ENCODE measurements around the gene SAFB. TPM values are rescaled to one million over a fixed set of nuclear protein-coding genes. Genes with fewer than 3 reads are reported as not detected.
A peak's percentile ranks its signal among the peaks of the same experiment; 100 is the strongest.
"Not testable (repeated sequence)": the region's sequence is repeated elsewhere in the genome, so short reads cannot be mapped to it uniquely, and the experiment has no call there.

The SAFB gene
- total RNA-seq, 1 donor from 2014 or later, result 115 TPM

DNA sequence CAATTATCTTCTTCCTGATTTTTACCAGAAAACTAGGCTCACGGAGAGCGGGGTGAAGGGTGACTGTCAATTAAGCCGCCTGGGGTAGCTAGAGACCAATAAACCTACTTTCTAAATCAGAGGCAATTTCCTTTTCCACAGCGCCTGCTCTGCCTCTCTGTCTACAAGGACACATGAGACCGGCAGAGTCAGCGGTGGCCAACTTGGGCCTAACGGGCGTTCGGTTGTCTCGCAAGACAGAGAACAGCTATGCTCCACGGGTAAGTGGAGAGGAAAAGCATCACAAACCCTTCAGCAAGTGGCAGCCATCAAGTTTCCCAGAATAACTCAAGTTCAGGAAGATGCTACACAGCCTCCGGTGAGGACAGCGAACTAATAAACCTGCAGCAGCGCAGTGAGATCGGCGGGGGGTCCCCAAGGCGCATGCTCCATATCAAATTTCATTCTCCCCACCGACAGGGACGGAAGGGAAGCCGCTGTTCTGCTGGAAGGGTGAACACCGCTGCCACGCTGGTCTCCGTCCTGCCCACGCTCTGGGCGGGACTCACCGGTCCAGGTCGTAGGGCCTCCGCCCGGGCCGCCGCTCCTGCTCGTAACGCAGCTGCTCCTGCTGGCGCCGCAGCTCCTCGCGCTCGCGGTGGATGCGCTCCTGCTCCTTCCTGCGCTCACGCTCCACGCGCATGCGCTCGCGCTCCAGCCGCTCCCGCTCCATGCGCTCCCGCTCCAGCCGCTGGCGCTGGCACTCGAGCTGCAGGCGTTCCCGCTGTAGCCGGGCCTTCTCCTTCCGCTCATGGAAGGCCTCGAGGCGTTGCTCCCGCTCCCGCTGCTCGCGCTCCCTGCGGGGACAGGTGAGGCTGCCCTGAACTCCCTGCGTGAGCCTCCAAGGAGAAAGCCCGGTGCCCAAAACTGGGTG, 29.3 kb upstream of the SAFB start:
- intact Hi-C loops (cut with DNase I), result no loop called here
- ATAC-seq (no peak), DNase-seq (ENCODE audit: low spot score) (no peak)

DNA sequence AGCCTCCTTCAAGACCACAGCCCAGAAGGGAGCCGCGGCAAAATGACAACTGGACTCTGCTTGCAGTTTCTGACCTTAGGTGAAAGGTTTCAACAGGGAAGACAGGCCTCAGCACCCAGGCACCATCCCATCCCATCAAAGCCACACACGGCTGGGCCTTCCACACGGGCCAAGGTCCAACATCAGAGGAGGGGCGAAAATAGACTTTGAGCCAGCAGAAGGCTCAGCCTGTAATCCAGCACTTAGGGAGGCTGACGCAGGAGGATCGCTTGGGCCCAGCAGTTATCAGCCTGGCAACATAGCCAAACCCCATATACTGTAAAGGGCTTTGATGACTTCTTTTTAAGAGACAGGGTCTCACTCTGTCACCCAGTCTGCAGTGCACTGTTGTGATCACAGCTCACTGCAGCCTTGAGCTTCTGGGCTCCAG, 28.3 kb upstream of the SAFB start:
- DNase-seq (ENCODE audit: low spot score) (no peak), ATAC-seq (no peak)
- intact Hi-C loops (cut with DNase I), result no loop called here

DNA sequence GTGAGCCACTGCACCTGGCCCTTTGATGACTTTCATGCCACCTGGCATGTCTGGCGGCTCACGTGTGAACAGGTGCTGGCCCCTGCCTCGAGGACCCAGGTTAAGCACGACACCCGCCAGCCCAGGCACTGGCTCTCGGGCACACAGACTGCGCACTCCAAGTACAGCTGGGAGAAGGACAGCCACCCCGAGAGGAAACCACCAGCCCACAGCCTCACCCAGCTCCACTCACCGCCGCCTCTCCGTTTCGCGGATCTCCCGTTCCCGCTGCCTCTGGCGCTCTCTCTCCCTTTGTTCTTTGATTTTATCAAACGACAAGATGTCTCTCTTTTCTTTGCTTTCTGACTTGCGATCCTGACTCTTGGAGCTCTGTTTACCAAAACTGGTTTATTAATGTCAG, 27.8 kb upstream of the SAFB start:
- DNase-seq (ENCODE audit: low spot score), result no peak
- ATAC-seq, result no peak
- intact Hi-C loops (cut with DNase I), result no loop called here

DNA sequence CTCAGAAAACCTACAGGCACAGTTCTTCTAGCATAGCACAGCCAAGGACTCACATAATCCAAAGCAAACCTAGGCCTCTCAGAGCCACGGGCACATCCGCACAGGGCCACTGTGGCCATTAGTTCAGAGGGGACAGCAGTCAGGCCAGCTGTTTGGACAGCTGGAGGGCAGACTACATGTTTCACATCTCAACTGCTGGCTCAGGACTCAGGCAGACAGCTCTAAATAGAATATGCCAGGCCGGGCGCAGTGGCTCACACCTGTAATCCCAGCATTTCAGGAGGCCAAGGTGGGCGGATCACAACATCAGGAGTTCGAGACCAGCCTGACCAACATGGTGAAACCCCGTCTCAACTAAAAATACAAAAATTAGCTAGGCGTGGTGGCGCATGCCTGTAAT, 27.1 kb upstream of the SAFB start:
- DNase-seq (ENCODE audit: low spot score) (no peak), ATAC-seq (no peak)
- intact Hi-C loops (cut with DNase I), result no loop called here

DNA sequence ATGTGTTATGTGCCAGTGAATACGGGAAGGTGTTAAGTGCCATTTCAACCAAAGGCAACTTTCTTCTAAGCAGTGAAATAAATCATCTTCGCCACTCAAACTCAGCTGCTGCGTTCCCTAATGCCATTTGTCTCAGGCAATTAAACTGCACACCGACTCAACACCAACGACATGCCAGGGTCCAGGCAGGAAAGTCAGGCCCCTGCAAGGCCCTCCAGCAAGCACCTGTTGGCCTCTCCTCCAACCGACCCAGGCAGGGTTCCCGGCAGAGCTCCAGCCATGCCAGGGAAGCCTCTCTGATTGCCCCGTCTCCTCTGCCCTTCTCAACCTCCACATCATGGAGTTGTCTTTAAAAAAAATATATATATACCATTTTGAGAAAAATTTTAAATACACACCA, 22.1 kb upstream of the SAFB start:
- ATAC-seq (no peak), DNase-seq (ENCODE audit: low spot score) (no peak)
- intact Hi-C loops (cut with DNase I), result no loop called here

DNA sequence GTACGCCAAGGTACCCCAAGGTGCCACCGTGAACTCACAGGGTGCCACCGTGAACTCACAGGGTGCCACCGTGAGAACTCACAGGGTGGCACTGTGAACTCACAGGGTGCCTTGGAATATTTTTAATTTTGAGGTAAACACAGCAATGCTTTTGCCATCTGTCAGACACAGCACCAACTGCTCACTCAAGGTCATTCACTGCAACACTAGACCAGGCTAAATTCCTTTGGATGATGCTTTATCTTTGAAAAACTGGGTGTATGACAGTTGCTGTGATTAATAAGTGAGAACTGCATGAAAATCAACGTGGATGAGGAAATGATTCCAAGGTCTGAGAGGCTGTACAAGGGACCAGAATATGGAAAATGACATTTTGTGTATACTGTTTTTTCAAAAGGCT, 19.3 kb upstream of the SAFB start:
- no peak for ATAC-seq
- intact Hi-C loops (cut with DNase I), result no loop called here
- no peak for DNase-seq (ENCODE audit: low spot score)

DNA sequence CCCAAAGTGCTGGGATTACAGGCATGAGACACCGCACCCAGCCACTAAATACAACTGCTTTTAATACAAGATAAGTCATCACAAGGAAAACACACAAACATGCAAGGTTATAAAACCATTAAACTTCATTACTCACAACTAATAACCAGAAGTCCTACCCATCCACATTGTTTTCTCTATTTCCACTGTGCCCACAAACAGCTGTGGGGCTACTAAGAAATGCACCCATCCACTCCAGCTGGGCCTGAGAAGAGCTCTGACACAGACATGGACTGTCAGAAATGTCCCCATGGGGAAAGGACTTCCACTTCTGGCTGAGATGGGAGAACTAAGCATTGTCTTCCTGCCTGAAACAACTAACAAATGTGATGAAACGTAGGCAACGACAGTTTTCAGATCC, 17.5 kb upstream of the SAFB start:
- intact Hi-C loops (cut with DNase I), result no loop called here
- ATAC-seq, result no peak
- no peak for DNase-seq (ENCODE audit: low spot score)

DNA sequence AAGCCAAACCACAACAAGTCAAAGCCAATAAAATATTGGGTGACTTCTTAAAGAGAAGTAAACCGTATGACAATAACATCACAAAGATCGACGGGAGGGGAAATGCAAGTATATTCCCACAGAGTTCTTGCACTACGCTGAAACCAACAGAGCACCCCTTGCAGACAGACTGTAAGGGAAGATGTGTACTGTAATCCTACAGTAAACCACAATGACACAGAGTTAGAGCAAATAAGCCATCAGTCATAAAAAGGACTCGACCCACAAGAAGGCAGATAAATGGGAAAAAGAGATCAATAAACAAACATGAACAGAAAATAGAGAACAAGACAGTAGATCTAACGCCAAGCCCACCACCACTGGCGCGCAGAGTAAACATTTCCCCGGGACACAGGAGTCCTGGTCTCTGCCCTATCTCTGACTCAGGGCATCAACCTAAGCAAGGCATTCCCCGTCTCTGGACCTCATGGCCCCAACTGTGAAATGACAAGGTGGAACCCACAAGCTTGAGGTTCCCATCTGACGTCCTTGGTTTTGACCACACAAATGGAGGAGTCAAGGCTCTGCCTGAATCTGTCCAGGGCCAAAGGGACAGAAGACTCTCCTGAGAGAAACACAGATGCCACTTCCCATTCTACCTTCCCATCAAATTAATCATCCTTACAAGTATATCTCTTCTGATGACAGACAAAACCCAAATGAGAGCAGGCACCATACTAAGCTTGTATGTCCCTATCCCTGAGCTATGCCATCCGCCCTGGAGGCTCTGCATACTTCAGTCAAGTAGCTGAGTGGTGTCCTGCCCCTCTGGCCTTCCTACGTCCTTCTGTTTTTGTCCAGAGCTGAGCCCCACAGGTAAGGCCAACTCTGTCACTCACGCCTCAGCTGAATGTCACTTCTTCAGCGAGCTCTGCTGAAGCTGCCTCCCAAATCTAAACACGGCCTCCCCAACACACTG, 15.3 kb upstream of the SAFB start:
- intact Hi-C loops (cut with DNase I), result no loop called here
- ATAC-seq, result no peak
- DNase-seq (ENCODE audit: low spot score), result no peak

DNA sequence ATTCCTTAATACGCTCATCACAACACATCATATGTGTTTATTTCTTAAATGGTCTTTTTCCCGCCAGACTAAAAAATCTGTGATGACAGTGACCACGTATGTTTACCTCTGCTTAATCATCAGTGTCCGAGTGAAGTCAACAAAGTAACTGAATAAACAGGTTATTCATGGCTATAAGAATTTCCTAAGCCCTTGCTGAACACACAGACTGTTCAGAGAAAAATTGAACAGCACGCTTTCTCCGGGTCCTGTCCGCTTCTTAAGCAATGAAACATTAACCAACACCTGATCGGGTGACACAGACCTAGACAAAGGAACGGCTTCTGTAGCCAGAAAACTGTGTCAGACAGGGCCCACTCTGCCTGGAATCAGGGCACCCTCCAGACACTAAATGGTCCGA, 14.6 kb upstream of the SAFB start:
- intact Hi-C loops (cut with DNase I), result no loop called here
- DNase-seq (ENCODE audit: low spot score) (no peak), ATAC-seq (no peak)

DNA sequence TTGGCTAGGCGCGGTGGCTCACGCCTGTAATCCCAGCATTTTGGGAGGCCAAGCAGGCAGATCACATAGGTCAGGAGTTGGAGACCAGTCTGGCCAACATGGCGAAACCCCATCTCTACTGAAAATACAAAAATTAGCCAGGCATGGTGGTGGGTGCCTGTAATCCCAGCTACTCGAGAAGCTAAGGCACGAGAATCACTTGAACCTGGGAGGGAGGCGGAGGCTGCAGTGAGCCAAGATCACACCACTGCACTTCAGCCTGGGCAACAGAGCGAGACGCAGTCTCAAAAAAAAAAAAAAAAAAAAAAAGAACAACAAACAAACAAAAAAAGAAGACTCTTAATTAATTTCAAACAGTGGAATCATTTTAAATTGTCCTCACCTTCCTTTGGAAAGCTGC, 14.1 kb upstream of the SAFB start:
- intact Hi-C loops (cut with DNase I); DNase-seq (ENCODE audit: low spot score); ATAC-seq: not testable (repeated sequence)

DNA sequence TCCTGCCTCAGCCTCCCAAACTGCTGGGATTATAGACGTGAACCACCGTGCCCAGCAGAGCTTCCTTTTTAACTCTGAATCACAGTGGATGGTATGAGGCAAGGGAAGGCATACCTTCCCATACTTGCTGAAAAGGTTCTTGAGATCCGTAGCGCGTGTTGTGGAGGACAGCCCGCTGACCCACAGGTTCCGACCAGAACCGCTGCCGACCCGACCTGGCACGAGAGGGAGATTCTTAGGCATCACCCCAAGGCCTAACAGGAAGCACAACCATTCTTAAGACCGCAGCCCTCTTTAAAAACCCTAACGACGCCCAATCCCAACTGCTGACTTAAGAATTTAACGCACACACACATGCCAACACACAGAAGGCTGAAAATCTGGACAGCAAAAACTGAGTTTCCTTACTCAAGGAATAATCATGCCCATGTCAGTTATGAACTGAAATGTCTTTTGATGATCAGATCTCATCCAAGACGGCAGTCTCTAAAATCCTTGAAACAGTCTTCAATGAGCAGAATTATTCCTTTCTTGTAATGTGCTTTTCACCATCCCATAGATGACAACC, 12.9 kb upstream of the SAFB start:
- intact Hi-C loops (cut with DNase I), result no loop called here
- ATAC-seq, result no peak

DNA sequence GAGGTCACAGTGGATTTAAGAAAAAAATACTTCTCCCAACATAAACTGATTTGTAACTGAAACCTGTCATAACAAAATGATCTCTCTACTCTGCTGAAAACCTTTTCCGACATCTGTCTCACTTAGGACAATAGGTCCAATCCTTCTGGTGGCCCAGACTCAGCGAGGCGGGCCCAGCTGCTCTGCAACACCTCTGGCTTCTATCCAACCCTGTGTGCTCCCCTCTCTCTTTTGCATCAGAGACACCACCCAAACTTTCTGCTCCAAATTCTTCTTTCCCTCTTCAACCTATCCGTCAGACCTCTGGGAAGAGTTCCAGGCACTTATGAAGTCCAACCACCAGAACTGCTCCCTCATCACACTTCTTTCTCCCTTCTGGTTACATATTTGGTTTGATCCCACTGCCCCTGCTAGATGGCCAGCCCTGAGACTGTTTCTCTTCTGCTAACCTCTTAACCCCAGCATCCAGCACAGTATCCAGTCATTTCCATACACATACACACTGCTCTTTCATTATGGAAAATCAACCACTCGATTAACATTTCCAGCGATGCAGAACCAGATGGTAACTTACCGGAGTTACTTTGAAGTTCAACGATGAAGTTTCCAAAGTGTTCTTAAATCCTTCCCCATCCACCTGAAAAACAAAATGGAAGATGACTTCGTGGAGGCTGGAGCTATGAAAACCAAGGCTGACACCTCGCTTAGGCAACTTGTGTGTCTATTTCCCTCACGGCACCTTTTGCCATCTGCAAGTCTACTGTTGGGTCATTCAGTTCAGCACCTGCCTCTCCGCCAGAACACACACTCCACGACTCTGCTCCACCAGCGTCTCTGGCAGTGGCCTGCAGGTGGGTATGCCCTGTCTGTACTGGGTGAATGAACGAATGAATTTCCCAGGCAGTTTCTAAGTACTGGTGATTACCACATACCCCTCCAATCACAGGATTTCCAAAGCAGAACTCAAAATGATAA, 9.7 kb upstream of the SAFB start:
- ATAC-seq, result no peak

More for the DNA sequence above, 12.9 kb upstream of the SAFB start:
- no peak for DNase-seq (ENCODE audit: low spot score)

DNA sequence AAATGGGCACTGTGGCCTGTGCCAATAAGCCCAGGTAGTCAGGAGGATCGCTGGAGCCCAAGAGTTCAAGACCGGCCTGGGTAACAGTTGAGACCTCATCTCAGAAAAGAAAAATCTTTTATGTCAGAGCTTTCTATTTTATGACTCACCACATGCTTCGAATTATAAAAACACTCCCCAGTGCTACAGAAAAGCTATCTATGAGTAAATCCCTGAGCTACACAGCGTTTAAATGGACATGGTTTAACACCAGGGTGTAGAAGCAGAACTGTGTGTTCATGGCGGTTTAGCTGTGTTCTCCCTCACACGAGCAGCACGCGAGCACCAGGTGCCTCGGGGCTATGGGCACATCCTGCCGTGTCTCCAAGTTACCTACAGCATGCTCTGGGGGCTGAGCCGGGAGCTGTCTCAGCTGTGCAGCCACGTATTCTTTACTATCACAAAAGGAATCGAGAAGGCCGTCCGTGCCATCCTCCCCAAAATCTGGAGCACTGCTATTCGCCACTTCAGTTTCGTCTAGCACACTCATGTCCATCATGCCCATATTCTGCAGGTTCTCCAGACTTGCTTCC, 7.0 kb upstream of the SAFB start:
- no peak for DNase-seq (ENCODE audit: low spot score)
- no peak for ATAC-seq
- intact Hi-C loops (cut with DNase I), result no loop called here

More for the DNA sequence above, 9.7 kb upstream of the SAFB start:
- no peak for DNase-seq (ENCODE audit: low spot score)
- intact Hi-C loops (cut with DNase I), result no loop called here

DNA sequence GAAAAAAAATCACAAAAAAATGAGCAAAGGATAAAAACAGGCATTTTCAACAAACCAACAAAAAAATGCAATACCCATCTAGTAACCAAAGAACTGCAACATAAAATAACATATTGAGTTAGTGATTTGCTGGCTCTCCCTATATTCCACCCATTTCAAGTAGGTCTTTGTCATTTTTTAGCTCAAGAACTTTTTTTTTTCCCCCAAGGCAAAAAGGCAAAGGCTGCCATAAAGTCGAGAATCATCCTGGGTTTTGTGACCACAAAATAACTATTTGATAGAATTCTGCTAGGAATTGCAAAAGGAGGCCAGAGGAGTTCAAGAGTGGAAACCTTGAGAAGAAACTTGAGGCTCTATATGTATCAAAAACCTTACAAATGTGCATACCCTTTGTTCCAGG, 5.8 kb upstream of the SAFB start:
- intact Hi-C loops (cut with DNase I), result no loop called here
- ATAC-seq (no peak), DNase-seq (ENCODE audit: low spot score) (no peak)

DNA sequence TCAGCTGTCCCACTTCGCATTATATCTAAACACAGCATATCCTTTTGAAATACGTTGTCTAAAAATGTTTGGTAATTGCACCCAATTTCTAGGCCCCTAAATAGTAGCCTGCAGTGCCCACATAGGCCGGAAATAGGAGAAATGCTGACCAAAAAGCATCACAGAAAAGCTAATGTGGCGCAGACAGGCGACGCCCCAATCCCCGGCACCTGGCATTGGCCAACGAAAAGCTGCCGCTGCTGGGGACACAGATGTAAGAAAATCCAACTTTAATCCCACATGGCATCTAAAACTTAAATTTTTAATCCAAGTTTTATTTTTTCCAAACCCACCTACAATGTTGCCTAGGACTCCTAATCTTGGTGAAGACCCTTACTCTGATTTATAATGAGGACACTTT, 4.3 kb upstream of the SAFB start:
- intact Hi-C loops (cut with DNase I), result no loop called here
- DNase-seq (ENCODE audit: low spot score) (no peak), ATAC-seq (no peak)

DNA sequence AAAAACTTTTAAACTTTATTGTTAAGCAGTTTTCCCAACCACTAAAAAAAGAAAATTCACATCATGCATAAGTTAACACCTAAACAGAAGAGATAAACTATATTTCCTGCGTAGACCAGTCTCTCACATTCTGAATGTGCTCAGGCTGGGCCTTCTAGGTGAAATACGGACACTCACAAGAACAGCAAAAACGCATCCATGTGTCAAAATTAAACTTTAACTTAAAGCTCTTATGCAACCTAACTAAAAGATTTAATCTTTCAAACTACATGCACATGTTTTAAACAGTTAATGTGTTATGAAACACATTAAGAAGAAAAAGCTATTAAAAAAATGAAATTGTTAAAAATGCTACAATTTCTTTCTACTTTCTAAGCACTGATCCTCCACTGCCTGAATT, 2.9 kb upstream of the SAFB start:
- no peak for DNase-seq (ENCODE audit: low spot score)
- no peak for ATAC-seq
- intact Hi-C loops (cut with DNase I), result no loop called here

DNA sequence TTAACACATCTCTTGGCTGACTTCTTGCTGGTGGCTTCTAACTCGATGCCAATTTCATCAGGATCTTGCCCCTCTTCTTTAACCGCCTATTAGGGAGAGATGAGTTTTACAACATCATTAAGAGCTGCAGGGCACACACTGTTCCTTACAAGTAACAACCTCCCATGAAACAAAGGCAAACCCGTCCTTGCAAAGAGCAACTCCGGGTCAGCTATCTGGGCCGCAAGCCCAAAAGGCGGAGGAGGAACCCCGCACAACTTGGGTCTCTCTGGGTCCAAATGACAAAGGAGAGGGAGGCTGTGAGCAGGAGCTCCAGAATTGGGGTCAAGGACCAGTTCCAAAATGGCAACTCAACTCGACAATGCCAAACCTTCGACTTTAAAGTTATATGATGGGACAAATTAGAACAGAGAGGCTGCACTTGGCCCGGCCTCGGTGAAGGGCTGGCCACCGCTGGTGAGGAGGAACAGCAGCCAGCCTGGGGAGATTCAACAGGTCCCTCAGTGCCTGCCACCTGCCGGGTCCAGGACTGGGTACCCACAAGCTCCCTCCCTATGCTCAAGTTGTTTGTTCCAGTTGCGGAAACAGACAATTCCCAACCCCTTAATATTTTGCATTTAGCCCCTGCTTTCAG, 1.5 kb upstream of the SAFB start:
- DNase-seq (ENCODE audit: low spot score), result no peak
- no peak for ATAC-seq
- intact Hi-C loops (cut with DNase I), result no loop called here

DNA sequence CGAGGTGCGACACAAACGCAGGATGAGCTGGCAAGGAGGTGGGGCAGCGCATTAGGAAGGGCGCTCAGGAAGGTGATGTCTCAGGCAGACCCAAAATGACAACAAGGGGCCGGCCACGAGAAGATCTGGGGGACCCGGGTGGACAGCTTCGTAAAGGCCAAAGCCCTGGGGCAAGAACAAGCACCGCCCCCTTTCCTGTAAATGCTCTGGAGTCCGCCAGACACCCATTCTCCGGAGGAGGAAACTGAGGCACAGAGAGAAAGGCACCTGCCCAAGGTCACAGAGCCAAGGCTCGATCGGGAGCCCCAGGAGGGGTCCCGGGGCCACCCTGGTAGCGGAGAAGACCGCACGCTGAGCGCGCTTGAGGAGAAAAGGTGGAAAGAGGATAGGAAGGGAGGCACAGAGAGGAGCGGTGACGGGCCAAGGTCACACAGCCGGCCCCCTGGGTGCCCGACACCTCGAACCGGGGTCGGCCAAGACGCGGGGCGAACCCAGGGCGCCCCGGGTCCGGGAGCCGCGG, 878 bp upstream of the SAFB start:
- DNase-seq (ENCODE audit: low spot score) (peak; percentile 67), ATAC-seq (no peak)
- intact Hi-C loops (cut with DNase I), result no loop called here

All from sciatic nerve (tissue), 2 donors.